Thymus (tissue), 11 donors: ENCODE data around the gene TXLNG. TPM values are rescaled to one million over a fixed set of nuclear protein-coding genes. Genes with fewer than 3 reads are reported as not detected.
"Not testable (repeated sequence)": the region's sequence is repeated elsewhere in the genome, so short reads cannot be mapped to it uniquely, and the experiment has no call there.

Experiments
- DNase-seq, 9 donors: peaks; one replicate each; pipeline ENCODE4 v3.0.0-alpha.2; 2013; ENCODE audit warnings: low spot score in 9 of 9, low read depth in 6 of 9, missing footprints in 1 of 9
- H3K27ac ChIP-seq, 2 donors: one replicate each; pipeline ENCODE4 v1.5.1; 2013; ENCODE audit warnings: control low read depth in 1 of 2, low read depth in 1 of 2, low read length in 1 of 2, mild to moderate bottlenecking in 1 of 2, moderate library complexity in 1 of 2
- H3K27me3 ChIP-seq, 2 donors: one replicate each; pipeline ENCODE4 v1.5.1; 2013; ENCODE audit warnings: low read length in 1 of 2; ENCODE audit not compliant: control insufficient read depth in 2 of 2, insufficient read depth in 1 of 2
- H3K36me3 ChIP-seq, 2 donors: one replicate each; pipeline ENCODE4 v1.5.1; 2013; ENCODE audit warnings: low read length in 1 of 2, mild to moderate bottlenecking in 1 of 2, moderate library complexity in 1 of 2; ENCODE audit not compliant: control insufficient read depth in 2 of 2, insufficient read depth in 2 of 2
- H3K4me1 ChIP-seq, 2 donors: one replicate each; pipeline ENCODE4 v1.5.1; 2013; ENCODE audit warnings: low read length in 2 of 2; ENCODE audit not compliant: control insufficient read depth in 2 of 2, insufficient read depth in 2 of 2
- H3K4me3 ChIP-seq, 2 donors: one replicate each; pipeline ENCODE4 v1.5.1; 2013; ENCODE audit warnings: low read length in 2 of 2, control low read depth in 1 of 2, mild to moderate bottlenecking in 1 of 2
- H3K9me3 ChIP-seq, 2 donors: one replicate each; pipeline ENCODE4 v1.5.1; 2013; ENCODE audit warnings: low read length in 1 of 2, mild to moderate bottlenecking in 1 of 2; ENCODE audit not compliant: control insufficient read depth in 2 of 2, insufficient read depth in 1 of 2
- WGBS: extraction: QIAGEN DNeasy Blood & Tissue Kit; methylation state at CpG from one replicate; pipeline ENCODE4 v1.1.7; 2013; 5-methylcytosine and 5-hydroxymethylcytosine counted together
- polyA plus RNA-seq: library from polyadenylated mRNA; stranded (reverse); fragments of 200-250 nt; gene quantifications from one replicate; pipeline ENCODE4 v1.2.3, GENCODE V29; 2013
- total RNA-seq: library from RNA; stranded (reverse); fragments of 120-200 nt; gene quantifications from one replicate; pipeline ENCODE4 v1.2.4, GENCODE V29; 2013
- donor health status: healthy.

The TXLNG gene
- total and polyA plus RNA-seq, 2 donors = 10.7 to 12.6 TPM

DNA sequence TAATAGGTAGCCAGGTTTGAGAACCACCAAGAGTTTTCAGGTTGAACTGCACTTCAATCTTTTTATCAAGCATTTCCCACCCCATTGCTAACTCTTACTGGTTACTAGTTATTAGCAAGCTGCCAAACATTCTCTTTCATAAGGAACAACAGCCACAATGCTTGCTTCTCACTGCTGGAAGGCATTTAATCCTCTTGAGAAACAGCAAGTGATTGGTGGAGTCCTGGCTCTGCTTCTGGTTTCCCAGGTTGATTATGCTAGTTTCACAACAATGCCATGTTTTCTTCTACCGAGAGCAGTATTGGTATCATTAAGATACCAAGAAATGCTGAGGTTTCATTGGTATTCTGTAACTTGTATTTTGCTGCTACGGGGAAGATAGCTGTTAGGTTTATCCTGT lies 32.2 kb upstream of the TXLNG start:
- H3K36me3 ChIP-seq = peaks cover 20 to 27% of the 10 kb centered on the region in 2 donors
- WGBS = 98% methylated on average over 2 of the region's 2 CpGs

GRCh38 chrX:16756724-16757123 lies 29.5 kb upstream of the TXLNG start:
- peaks cover 16 to 20% of the 10 kb centered on the region in 2 donors for H3K36me3 ChIP-seq

More for the DNA sequence above, 32.2 kb upstream of the TXLNG start:
- no peaks in the 10 kb centered on the region for H3K4me1 ChIP-seq
- H3K9me3 ChIP-seq = no peaks in the 10 kb centered on the region
- H3K27me3 ChIP-seq = no peaks in the 10 kb centered on the region
- no peak for DNase-seq
- no peak overlapping the region for H3K27ac ChIP-seq
- H3K4me3 ChIP-seq = no peak overlapping the region

DNA sequence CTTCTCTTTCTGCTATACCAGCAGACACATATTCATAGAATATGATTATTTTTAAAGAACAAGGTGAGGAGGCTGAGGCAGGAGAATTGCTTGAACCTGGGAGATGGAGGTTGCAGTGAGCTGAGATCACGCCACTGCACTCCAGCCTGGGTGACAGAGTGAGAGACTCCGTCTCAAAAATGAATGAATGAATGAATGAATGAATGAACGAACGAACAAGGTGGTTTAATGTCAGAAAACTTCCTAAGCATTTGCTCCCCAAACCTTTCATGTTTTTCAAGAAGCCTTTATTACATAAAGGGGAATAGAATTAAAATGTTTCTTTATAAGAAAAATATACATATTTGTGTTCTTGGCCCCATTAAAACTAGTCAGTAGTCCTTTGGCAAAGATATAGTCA lies 24.8 kb upstream of the TXLNG start:
- H3K4me1 ChIP-seq, H3K4me3 ChIP-seq, DNase-seq, H3K9me3 ChIP-seq, H3K27me3 ChIP-seq, H3K27ac ChIP-seq: not testable (repeated sequence)
- WGBS = 99% methylated on average over 4 of the region's 4 CpGs
- peaks cover 12 to 17% of the 10 kb centered on the region in 2 donors for H3K36me3 ChIP-seq

More at GRCh38 chrX:16756724-16757123, 29.5 kb upstream of the TXLNG start:
- 95% methylated on average over 4 of the region's 4 CpGs for WGBS
- Histone ChIP-seq H3K27ac (no peak overlapping the region), H3K27me3 (no peaks in the 10 kb centered on the region), H3K4me1 (no peaks in the 10 kb centered on the region), H3K9me3 (no peaks in the 10 kb centered on the region), H3K4me3 (no peak overlapping the region)
- no peak for DNase-seq

- Histone ChIP-seq H3K9me3 (no peaks in the 10 kb centered on the region), H3K36me3 (peaks cover 11 to 12% of the 10 kb centered on the region in 2 donors), H3K27me3 (no peaks in the 10 kb centered on the region), H3K4me3 (no peak overlapping the region), H3K27ac (no peak overlapping the region), H3K4me1 (no peaks in the 10 kb centered on the region)
- no peak for DNase-seq
- 92% methylated on average over 1 of the region's 1 CpG for WGBS
Measured at GRCh38 chrX:16762579-16762978, 23.7 kb upstream of the TXLNG start.

GRCh38 chrX:16765594-16765993 lies 20.7 kb upstream of the TXLNG start:
- Histone ChIP-seq H3K36me3 (no peaks in the 10 kb centered on the region), H3K4me1 (no peaks in the 10 kb centered on the region), H3K27me3 (no peaks in the 10 kb centered on the region), H3K27ac (no peak overlapping the region), H3K9me3 (no peaks in the 10 kb centered on the region), H3K4me3 (no peak overlapping the region)
- WGBS = 91% methylated on average over 2 of the region's 2 CpGs
- DNase-seq = no peak

DNA sequence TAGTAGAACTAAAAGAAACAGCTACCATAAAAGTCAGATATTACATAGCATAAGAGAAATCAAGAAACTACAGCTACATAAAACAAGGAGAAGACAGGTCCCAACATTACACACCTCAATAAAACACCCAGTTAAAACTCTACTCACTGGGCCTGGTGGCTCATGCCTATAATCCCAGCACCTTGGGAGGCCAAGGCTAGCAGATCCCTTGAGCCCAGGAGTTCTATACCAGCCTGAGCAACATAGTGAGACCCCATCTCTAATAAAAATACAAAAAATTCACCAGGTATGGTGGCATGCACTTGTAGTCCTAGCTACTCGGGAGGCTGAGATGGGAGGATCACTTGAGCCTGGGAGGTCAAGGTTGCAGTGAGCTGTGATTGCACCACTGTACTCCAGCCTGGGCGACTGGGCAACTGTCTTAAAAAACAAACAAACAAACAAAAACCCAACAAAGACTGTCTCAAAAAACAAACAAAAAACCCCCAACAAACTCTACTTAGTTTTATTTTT lies 15.2 kb upstream of the TXLNG start:
- Histone ChIP-seq H3K9me3 (no peaks in the 10 kb centered on the region), H3K27me3 (no peaks in the 10 kb centered on the region), H3K36me3 (no peaks in the 10 kb centered on the region), H3K4me1 (no peaks in the 10 kb centered on the region), H3K4me3 (no peak overlapping the region), H3K27ac (no peak overlapping the region)
- no peak for DNase-seq
- 97% methylated on average over 2 of the region's 2 CpGs for WGBS

GRCh38 chrX:16771483-16772398 lies 14.5 kb upstream of the TXLNG start:
- Histone ChIP-seq H3K27me3 (no peaks in the 10 kb centered on the region), H3K9me3 (no peaks in the 10 kb centered on the region), H3K4me1 (no peaks in the 10 kb centered on the region), H3K27ac (no peak overlapping the region), H3K36me3 (no peaks in the 10 kb centered on the region), H3K4me3 (no peak overlapping the region)
- DNase-seq = no peak
- WGBS = 89% methylated on average over 16 of the region's 16 CpGs

DNA sequence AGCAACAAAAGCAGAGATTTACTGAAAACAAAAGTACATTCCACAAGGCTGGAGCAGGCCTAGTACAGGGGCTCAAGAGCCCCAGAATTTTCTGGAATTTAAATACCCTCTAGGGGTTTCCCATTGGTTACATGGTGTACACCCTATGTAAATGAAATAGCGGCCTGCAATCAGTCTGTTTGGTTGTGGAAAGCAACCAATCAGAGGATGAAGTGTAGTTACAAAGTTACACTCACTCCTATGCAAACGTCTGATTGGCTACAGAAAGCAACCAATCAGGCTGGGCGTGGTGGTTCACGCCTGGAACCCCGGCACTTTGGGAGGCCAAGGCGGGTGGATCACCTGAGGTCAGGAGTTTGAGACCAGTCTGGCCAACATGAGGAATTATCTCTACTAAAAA lies 13.8 kb upstream of the TXLNG start:
- no peak overlapping the region for H3K27ac ChIP-seq
- H3K4me3 ChIP-seq = no peak overlapping the region
- WGBS = 99% methylated on average over 6 of the region's 6 CpGs
- H3K9me3 ChIP-seq = no peaks in the 10 kb centered on the region
- no peaks in the 10 kb centered on the region for H3K27me3 ChIP-seq
- H3K36me3 ChIP-seq = no peaks in the 10 kb centered on the region
- DNase-seq = no peak
- no peaks in the 10 kb centered on the region for H3K4me1 ChIP-seq

DNA sequence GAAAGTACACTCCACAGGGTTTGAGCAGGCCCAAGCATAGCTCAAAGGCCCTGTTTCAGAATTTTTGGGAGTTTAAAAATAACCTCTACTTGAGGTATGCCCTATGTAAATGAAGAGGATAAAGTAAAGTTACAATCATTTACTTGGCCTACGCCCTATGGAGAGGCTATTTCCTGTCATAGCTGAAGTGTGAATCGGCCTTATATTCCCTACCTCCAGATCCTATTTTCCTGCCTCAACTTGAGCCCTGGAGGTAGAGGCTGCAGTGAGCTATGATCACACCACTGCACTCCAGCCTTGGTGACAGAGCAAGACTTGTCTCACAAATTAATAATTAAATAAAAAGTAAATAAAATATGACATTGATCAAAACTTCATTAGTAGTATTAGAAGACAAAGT lies 11.5 kb upstream of the TXLNG start:
- no peak for DNase-seq
- WGBS = 96% methylated on average over 2 of the region's 2 CpGs
- Histone ChIP-seq H3K4me1 (no peaks in the 10 kb centered on the region), H3K4me3 (no peak overlapping the region), H3K27ac (no peak overlapping the region), H3K27me3 (no peaks in the 10 kb centered on the region), H3K9me3 (no peaks in the 10 kb centered on the region), H3K36me3 (no peaks in the 10 kb centered on the region)
